Left ventricle myocardium superior (tissue), 1 donor: Measurements from ENCODE around the gene TMEM131L. TPM values are rescaled to one million over a fixed set of nuclear protein-coding genes. Genes with fewer than 3 reads are reported as not detected.
A peak's percentile ranks its signal among the peaks of the same experiment; 100 is the strongest.
"Not testable (repeated sequence)": the region's sequence is repeated elsewhere in the genome, so short reads cannot be mapped to it uniquely, and the experiment has no call there.

Source experiments
- ATAC-seq: fragments of 200-7000 bp; cut with Tn5 transposase; one replicate; pipeline ENCODE4 v1.9.1; 2020; ENCODE audit warnings: mild to moderate bottlenecking, moderate library complexity
- DNase-seq: peaks from one replicate; pipeline ENCODE4 v3.0.0-alpha.2; 2020
- intact Hi-C: fragments of 100-400 bp; cut with micrococcal nuclease; formaldehyde crosslinking; loops from one replicate; pipeline ENCODE4 v1.11.0; 2022
- total RNA-seq: library from RNA; stranded (reverse); fragmentation: NEBNext Ultra II Directional; extraction: Animal tissue kit (Norgen Biotek cat#: 25700); gene quantifications from one replicate; pipeline ENCODE4 v1.2.1, GENCODE V29; 2021
- donor health status: DM: no; HTN: yes; CAD: no; lungs with severe emphysema.

Gene TMEM131L
- total RNA-seq, 1 donor from 2014 or later, result 16.8 TPM

- intact Hi-C loops, result no loop called here
- ATAC-seq, result peak; percentile 81
- DNase-seq, result peak; percentile 56
Measured at GRCh38 chr4:153651587-153651986, 185.4 kb downstream of the TMEM131L start.

- no peak for DNase-seq
- intact Hi-C loops, result no loop called here
- peak; percentile 67 for ATAC-seq
Measured at GRCh38 chr4:153652051-153652784, 186.1 kb downstream of the TMEM131L start.

GRCh38 chr4:153655002-153655541 is 188.9 kb downstream of the TMEM131L start:
- DNase-seq (no peak), ATAC-seq (no peak)
- intact Hi-C loops, result no loop called here

GRCh38 chr4:153655928-153656327 is 189.8 kb downstream of the TMEM131L start:
- ATAC-seq, result peak; percentile 64
- DNase-seq, result no peak
- intact Hi-C loops, result no loop called here

DNA sequence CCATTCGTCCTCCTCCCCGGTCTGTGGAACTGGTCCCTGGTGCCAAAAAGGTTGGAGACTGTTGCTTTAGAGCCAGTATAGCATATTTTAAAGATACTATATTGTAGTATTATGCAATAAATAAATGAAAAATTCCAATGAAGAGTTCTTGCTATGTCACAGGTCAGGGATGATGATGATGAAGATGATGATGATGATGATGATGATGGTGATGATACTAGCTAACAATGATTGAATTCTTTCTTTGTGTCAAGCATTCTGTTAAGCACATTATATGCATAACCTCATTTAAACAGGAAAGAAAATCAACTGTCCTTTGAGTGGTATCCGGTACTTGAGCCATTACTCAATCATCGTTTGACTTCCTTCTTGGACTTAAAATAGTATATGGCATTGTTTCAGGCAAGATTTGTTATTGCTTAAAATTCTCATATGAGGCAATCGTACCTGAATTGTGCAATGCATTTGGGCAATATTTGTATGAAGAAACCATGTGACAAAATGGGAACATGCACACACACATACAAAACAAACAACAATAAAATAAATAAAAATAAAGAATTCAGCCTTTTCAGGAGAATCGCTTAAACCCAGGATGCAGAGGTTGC is 195.2 kb downstream of the TMEM131L start:
- ATAC-seq (peak; percentile 77), DNase-seq (no peak)
- intact Hi-C loops, result no loop called here

- no peak for ATAC-seq
- intact Hi-C loops, result no loop called here
- DNase-seq, result no peak
Measured at GRCh38 chr4:153661908-153662307, 195.7 kb downstream of the TMEM131L start.

- no peak for DNase-seq
- intact Hi-C loops, result no loop called here
- no peak for ATAC-seq
Measured at GRCh38 chr4:153663667-153664066, 197.5 kb downstream of the TMEM131L start.

GRCh38 chr4:153666505-153666904 is 200.3 kb downstream of the TMEM131L start:
- DNase-seq, ATAC-seq, intact Hi-C loops: not testable (repeated sequence)

- ATAC-seq, result no peak
- intact Hi-C loops, result no loop called here
- DNase-seq, result no peak
Measured at GRCh38 chr4:153668647-153669046, 202.5 kb downstream of the TMEM131L start.

DNA sequence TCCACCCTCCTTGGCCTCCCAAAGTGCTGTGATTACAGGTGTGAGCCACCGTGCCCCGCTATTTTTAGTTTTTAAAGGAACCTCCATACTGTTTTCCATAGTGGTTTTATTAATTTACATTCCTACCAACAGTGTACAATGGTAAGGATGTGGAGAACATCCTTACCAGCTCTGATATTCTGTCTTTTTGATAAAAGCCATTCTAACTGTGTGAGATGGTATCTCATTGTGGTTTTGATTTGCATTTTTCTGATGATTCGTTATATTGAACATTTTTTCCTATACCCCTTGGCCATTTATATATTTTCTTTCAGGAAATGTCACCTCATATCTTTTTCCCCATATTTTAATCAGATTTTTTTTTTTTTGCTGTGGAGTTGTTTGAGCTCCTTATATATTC is 203.7 kb downstream of the TMEM131L start:
- ATAC-seq (no peak), DNase-seq (no peak)

DNA sequence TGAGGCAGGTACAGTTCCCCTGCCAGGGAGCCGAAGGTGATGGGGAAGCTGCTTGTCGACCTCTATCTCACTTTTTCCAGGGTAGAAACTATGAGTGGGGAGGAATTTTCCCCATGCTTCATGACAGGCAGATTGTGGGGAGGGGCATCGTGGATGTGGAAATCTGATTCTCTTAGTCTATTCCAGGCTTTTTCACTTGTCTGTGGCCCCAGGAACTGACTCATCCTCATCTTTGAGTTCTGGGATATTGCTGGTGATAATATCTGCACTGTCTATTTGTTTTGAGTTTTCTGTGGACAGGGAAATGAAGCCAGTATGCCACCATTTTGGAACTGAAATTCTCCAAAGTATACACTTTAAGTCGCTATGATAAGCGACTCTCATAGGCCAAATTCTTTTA is 210.3 kb downstream of the TMEM131L start:
- DNase-seq (no peak), ATAC-seq (no peak)
- intact Hi-C loops, result no loop called here

More for the DNA sequence above, 203.7 kb downstream of the TMEM131L start:
- intact Hi-C loops, result no loop called here

- ATAC-seq, result no peak
- DNase-seq, result no peak
- intact Hi-C loops, result no loop called here
Measured at GRCh38 chr4:153676984-153677383, 210.8 kb downstream of the TMEM131L start.

DNA sequence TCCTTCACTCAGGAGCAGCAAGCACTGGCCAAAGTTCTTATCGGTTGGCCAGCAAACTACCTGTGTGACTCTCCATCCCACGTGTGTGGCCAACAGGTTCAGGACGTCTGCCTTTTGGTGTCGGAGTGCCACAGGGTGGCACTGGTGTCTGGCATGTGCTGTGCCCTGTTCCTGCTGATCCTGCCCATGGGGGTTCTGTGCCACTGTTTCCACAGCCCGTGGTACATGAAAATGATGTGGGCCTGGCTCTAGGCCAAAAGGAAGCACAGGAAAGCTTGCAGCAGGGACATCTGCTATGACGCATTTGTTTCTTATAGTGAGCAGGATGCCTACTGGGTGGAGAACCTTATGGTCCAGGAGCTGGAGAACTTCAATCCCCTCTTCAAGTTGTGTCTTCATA is 213.3 kb downstream of the TMEM131L start:
- ATAC-seq (no peak), DNase-seq (no peak)
- intact Hi-C loops, result no loop called here

GRCh38 chr4:153683763-153684181 is 217.6 kb downstream of the TMEM131L start:
- intact Hi-C loops, result no loop called here
- ATAC-seq, result no peak

DNA sequence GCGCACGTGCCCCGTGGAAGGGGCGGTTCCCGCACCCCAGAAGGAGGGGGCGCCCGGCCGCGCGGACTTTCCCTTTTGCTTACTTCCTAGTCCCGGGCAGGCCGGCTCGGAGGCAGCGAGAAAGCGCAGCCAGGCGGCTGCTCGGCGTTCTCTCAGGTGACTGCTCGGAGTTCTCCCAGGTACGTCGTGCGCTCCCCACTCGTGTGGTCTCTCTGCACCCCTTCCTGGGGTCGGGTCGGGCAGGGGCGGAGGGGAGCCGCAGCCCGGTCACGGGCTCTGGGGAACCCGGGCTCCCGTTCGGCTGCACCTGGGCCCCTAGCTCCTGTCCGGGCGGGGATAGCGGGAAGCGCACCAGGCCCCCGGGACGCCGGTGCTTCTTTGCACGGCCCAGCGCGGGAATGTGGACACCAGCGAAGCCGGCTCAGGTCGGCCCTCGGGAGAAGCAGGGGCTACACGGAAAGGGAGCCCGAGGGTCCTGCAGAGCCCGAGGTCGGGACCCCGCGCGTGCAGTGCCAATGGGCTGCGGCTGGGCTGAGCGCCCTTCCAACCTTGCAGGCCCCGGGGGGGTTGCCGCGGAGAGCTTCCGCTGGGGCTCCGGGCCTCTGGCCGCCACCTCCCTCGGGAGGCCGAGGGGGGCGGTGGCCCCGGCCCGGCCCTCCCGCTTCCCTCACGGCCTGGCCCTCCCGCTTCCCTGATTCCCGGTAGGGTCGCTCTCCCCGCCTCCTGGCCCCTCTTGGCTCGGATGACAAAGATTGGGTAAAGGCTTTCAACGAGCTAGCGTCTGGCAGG is 218.2 kb downstream of the TMEM131L start, which contains the start of gene TLR2:
TSS of gene TLR2 (plus strand) at position 99 of the 789 bp plus-strand sequence. CDS start 18,628 bp downstream, outside the sequence.
- ATAC-seq (peak; percentile 93), DNase-seq (peak; percentile 81)
- intact Hi-C loops, result no loop called here

More at GRCh38 chr4:153683763-153684181, 217.6 kb downstream of the TMEM131L start:
- no peak for DNase-seq

DNA sequence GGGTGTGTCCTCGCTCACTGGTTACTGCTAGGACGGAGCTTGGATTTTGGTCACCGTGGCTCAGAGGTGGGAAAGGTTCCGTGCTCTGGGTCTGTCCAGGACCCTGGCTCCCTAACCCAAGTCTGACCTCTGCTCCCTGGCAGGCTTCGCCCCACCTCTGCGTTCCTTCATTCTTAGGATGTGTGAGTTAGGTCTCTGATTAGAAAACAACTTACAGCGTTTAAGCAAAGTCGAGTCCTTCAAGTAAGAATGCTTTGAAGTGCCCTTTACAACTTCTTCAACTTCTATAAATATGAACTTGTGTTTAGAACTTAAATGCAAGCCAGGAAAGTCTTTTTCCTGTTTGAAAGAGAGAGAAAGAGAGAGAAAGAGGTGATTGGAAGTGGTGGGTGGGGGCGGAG is 218.8 kb downstream of the TMEM131L start:
- intact Hi-C loops, result no loop called here
- DNase-seq, result no peak
- ATAC-seq, result no peak
